Endometrium (tissue), 2 donors: Measurements from ENCODE around the gene COL8A1.
A peak's percentile ranks its signal among the peaks of the same experiment; 100 is the strongest.
"Not testable (repeated sequence)": the region's sequence is repeated elsewhere in the genome, so short reads cannot be mapped to it uniquely, and the experiment has no call there.

Experiments used
- FAIRE-seq: peaks from 2 replicates; lab custom pipeline; 2012; peaks lifted over from hg19 to GRCh38; lab: Jason Lieb, UNC
- donor health status: control.
- donor health status: control.

The COL8A1 gene

DNA sequence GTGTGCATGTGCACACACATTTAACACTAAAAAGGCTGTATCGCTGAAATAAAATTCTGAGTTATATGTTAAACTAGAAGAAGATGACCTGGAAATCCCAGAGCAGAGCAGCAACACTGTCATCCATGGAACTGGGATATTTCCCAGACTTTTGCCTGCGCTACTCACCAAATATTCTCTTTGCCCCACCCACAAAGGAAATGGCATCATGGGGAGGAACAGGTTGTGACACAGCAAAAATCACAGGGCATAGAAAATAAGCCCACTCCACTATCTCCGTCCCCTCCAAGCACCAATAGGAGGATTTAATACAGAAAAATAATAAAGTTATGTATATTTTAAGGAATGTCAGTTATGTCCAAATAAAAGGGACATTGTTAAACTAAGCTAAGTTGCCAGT, 71.7 kb downstream of the COL8A1 start:
- FAIRE-seq: no peak

DNA sequence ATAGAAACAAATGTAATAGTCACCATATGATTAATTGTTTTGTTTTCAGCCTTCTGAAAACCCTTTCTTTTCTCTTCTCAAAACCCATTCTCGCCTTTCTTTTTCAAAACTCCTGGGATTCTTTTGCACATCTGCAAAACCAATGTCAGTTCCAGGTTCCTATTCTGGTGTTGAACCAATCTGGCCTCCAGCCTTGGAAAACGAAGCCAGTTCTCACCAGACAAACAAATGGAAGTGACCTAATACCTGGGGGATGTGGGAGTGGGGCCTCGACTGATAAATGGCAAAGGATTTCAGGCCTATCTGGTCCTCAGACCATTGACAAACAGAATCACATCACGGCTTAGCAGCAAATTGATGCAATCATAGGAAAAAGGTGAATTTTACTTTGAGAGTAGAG, 73.0 kb downstream of the COL8A1 start:
- FAIRE-seq: no peak

DNA sequence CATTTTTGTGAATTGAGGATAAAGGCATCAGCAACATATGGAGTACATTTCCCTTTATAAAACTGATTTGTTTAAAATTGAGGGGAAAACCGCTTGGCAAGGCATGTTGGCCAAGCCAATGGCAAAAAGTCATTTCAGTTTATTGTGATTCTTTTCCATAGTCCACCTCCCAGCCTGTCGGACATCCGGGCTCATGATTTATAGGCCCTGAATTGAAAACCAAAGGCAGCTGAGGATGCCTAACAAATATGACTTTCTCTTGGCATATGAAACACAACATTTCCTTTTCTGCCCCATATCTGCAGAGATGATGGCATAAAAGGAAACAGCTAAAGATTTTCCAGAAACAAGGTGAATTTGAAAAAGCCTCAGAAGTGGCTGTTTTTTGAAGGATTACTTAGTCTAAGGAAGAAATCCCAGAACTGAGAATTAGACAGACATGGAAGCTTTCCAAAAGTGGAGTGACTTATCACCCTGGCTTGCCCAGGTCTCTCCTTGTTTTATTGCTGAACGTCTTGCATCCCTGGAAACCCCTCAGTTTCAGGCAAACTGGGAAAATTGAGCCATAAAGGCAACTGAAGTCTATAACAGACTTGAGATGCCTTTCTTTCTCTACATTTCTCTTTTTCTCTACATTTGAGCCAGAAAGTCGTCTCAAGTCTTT, 74.0 kb downstream of the COL8A1 start:
- no peak for FAIRE-seq

DNA sequence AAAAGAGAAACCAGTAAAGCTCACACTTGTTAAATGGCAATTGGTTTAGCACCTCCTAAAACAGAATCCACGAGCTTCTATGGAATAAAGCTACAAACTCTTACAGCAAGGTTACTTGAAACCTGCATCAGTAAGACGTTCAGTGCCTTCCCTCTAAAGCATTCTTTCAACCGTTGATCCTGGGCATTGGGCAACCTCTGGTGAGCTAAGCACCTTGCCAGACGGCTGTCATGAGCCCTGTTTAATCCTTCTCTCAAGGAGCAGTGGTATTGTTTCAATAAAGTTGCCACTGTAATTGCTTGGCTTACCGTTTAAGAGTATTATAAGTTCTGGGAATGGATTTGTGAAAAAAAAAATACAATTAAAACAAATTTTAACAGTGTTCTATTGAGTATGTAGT, 75.0 kb downstream of the COL8A1 start:
- no peak for FAIRE-seq

DNA sequence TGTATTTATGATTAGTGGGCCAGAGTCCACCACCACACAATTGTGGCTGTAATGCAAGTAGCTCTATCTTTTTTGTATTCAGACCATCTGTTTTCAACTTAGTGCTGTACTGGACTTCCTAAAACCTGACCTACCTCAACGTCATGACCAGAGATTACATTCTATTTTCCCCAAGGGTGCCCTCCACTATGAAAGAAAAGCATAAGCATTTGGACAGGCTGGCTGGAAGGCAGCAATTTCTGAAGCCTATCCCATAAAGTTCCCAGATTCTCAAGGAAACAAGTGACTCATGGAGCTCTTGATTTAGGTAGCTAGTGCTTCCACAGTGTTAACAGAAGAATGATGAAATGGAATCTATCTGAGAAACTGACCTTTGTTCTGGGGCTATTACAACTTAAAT, 75.8 kb downstream of the COL8A1 start:
- no peak for FAIRE-seq

DNA sequence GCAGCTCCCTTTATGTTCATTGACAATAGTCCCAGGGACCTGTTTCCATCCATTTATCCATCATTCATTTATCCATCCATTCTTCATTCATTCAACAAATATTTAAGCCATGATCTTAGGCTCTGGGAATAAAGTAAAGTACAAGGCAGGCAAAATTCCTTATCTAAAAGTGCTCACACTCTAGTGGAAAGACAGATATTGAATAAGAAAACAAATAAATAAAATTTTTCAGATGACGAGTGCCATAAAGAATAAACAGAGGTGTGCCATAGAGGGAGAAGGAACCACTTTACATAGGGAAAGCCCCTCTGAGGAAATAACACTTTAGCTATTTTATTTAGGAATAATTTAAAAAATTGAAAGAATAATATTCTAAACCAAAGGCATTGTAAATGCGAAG, 76.2 kb downstream of the COL8A1 start:
- FAIRE-seq: no peak

DNA sequence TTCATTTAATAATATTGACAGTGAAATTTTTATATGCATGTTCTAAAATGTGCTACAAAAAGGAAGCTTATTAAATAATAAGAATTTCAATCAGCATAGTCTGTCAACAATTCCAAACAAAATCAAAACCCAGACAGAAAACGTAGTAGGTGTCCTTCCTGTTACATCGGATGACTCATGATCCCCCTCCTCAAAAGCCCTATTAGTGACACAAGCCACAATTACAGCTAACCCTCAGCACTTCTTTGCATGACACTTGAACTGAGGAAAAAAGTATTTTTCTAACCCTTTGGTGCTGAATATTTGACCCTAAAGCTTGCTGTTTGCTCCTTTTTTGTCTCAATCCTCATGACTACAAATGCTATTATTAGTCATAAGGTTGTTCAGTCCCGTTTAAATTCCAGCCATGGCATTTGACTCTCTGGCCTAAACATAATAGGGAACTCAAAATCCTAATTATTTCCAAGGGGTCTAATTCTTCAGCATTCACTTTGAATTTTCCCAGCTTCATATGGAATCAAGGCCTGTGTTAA, 78.1 kb downstream of the COL8A1 start:
- FAIRE-seq: no peak

DNA sequence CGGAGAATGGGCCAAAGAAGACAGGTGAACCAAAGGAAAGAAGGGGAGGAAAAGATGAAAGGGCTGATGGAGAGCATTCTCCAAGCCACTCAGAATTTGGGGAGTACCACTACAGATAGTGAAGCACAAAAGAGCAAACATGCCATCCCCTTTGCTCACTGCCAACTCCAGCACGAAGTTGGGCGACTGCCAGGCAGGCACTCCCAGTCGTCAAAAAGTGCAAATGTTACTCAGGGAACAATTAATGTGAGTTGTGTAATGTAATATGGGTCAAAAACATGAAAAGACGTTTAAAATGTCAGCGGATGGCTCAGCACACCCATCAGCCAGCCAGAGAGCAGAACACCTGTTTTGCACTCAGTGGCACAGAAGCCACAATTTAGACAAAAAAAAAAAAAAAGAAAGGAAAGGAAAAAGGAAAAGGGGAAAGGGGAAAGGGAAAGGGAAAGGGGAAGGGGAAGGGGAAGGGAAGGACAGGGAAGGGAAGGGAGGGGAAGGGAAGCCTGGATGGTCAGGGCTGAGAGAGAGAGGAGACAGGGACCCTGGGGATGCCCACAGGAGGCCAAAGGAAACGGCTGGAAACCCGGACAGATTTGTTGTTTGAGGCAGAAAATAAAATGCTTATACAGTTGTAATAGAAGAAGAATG, 82.7 kb downstream of the COL8A1 start:
- FAIRE-seq: no peak

DNA sequence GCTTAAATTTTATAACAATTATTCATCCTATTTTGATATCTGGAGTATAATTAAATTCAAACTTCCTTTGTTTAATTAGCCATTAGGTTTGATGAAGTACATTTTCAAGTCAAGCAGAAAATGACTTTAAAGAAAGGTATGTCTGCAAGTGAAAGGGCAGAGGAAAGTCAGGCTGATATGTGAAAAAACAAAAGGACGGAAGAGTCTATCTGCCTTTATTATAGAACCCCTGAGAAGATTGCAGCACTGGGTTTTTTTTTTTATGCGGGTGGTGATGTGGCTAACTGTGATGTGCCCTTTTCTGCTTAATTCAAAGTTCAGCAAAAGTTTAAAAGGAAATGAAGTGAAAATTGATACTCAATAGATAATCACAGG, 83.2 kb downstream of the COL8A1 start:
- FAIRE-seq: no peak

DNA sequence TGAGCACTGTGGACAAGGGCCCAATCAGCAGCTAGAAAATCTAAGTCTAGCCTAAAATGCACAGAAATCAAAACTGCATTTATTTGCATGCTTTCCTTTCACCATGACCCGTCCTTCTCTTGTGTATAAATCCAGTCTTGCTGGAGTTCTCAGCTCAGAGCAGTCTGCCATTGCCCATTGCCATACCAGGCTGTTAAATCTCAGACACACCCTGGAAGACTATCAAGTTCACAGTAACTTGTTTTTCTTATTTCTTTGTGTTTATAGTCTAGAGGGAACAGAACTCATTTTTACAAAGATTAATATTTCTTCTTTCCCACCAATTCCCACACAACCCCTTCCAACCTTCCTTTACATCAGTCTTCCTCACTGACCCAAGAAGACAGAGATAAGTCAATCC, 85.9 kb downstream of the COL8A1 start:
- FAIRE-seq: no peak

DNA sequence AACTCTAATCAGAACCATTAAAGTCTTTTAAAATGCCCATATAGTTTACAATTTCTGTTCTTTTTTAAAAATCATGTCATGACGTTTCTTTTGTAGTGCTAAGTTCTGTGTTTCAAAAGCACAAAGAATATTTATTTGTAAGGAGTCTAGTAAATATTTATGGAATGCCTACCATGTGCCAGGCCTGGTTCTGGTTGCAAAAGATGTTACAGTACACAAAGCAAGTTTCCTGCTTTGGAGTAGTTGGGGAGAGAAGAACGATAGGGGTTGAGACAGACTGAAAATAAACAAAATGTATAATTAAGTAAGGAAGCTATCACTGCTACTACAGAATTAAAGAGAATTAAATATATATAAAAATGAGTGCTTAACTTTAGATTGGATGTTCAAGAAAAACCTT, 92.5 kb downstream of the COL8A1 start:
- no peak for FAIRE-seq

DNA sequence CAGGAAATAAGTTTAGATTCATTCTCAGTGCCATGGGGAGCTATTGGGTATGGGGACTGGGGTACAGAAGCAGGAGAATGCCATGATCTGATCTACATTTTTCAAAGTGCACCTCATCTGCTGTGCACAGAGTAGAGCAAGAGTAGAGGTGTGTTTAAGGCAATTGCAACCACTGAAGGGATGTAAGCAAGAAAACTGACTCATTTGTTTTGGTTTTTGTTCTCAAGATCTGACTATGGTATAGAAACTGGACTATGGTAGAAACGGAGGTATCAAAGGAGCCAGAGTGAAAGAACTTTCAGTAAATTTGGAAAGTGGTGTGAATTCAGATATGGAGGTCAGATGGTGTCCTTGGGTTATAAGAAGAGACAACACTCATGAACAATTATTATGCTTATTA, 93.1 kb downstream of the COL8A1 start:
- FAIRE-seq: no peak

DNA sequence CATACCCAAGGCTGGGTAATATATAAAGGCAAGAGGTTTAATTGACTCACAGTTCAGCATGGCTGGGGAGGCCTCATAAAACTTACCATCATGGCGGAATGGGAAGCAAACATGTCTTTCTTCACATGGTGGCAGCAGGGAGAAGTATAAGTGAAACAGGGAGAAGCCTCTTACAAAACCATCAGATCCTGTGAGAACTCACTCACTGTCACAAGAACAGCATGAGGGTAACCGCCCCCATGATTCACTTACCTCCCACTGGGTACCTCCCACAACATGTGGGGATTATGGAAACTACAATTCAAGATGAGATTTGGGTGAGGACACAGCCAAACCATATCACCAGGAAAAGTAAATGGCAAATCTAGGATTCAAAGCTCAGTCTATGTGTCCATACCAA, 102.0 kb downstream of the COL8A1 start:
- not testable (repeated sequence) for FAIRE-seq

DNA sequence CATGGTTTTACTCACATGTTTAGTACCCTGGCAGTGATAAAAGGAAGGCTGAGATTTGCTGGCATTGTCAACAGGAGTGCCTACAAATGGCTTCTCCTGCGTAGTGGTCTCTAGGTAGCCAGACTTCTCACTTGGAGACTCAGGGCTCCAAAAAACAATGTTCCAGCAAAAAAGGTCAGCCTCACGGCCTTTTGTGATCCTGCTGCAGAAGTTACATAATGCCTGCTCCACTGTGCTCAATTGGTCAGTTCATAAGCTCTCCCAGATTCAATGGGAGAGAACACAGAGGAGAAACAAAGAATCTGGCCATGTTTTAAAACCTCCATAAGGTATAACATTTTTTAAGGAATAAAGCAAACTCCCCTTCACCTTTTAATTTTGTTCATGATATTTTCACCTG, 103.2 kb downstream of the COL8A1 start:
- no peak for FAIRE-seq

DNA sequence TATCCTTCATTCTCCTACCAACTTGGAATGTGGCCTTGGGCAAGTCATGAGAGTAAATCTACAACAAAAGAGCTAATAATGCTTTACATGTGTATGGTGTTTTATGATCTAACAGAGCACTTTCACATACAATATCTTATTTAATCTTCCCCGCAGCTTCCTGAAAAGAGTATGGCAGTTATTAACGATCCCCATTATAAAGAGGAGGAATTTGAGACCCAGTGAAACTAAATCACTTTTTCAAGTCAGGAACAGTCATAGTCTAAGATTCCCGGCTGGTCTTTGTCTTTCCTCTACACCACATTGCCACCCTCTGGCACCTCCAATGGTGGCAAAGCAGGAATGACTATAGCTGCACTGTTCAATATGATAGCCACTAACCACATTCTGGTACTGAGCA, 109.5 kb downstream of the COL8A1 start:
- no peak for FAIRE-seq

DNA sequence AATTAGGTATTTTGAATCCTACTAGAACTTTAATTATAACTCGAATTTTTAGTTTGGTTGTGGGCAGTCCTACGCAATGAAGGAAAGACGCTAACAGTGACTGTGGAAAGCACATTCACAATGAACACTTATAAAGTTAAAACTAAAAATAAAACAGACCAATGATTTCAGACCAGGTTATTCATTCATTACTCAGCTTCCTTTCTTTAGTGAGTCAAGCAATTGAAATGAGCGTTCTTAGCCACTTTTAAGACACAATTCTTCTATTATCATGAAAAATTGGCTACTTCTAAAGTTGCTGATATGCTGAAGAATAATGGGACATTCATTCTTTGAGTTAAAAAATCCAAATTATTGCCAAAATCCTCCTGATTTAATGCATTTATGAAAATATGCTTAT, 113.3 kb downstream of the COL8A1 start:
- FAIRE-seq: no peak

DNA sequence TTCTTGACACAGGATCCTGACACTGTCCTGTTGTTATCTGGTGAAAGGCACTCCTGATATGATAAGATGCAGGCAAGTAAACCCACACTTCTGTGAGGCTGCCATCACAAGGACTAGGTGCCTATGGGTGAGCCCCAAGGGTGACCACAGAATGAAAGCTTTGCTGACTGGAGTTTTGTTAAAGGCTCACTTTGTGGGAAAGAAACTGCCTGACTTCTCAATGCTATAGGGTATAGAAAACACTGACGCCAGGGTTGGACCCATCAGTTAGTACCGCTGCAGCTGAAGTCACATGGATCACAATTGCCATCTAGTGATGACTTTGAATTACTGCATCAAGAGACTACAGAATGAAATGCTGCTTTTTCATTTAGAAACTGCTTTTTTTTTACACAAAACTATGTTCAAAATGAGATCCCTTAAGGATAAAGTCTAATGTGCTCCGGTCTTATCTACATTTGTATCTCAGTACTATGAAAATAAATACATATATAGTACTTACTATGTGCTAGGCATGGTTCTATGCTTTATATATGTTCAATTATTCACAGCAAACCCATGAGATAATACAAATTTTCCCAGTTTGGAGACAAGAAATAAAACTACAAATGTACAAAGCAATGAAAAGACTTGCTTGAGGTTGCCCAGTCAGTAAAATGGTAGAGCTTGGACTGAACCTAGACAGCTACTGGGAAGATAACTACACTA, 115.0 kb downstream of the COL8A1 start:
- peak; percentile 81 for FAIRE-seq

DNA sequence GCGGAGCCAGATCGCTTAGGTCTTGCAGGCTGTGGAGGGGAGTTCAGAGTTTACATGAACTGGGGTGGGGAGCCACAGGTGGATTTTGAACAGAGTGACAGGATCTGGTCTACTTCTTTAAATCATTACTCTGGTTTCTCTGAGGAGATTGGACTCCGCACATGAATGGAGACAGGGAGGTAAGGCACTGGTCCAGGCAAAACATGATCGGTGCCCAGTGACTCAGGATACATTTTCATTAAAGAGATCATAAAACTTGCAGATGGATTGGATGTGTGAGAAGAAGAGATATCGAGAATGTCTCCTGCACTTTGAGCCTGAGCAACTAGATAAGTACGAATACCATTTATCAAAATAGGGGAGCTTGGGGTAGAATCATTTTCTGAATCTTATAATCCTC, 117.4 kb downstream of the COL8A1 start:
- no peak for FAIRE-seq

DNA sequence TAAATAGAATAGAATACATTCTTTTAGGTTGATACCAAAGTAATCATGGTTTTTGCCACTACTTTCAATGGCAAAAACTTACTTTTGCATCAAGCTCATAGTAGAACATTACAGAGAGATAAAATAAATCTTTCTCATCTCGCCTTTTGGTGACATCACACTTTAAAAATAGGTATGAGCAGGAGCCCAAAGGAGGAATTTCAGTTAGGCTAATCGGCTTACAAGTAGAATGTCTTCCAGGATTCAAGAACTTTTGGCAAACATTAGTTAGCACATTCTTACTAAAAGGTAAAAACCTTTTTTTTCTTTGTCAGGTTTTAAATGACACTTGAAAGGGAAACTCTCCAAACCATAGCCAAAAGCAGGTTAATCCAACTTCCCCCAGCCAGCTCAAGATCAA, 119.6 kb downstream of the COL8A1 start:
- no peak for FAIRE-seq

DNA sequence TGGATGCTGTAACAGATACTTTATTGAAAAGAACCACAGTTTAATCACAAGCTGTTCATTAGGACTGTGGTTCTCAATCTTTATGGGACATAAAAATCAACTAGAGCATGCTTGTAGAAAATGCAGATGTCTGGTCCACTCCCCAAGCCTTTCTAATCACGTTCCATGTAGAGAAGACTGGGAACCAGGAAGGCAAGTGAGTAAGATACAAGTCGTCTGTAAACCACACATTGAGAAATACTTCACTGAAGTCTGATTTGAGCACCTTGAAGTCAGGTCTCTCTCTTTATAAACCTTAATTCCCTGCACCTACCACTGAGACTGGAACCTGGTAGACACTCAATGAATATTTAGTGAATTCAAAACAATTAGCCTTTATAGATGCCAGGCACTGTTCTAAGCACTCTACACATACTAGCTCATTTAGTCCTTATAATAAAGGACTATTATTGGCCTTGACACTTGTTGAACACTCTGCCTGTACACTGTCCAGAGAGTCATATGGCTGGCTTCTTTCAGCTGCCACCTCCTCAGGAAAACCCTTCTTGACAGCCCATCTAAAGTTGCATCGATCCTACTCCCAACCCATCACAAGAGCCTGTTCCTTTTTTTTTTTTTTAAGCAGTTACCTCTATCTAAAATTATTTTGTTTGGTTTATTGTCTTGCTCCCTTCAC, 120.2 kb downstream of the COL8A1 start:
- no peak for FAIRE-seq

DNA sequence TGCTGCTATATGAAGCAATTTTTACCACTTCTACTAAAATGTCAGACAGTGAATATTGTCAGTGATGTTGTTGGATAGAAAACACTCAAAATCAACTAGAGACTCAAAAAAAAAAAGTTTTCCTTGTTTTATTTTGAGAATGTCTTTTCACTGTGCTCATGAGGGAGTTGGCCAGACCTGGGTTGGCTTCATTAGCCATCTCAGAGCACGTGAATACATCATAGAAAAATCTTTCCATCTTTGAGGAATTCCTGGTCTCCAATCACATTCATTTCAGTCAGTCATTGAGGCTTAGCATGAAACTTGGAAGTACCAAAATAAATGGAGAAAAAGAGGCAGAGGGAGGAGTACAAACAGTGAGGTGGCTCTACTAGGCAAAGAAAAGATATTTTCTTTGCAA, 121.6 kb downstream of the COL8A1 start:
- FAIRE-seq: no peak

DNA sequence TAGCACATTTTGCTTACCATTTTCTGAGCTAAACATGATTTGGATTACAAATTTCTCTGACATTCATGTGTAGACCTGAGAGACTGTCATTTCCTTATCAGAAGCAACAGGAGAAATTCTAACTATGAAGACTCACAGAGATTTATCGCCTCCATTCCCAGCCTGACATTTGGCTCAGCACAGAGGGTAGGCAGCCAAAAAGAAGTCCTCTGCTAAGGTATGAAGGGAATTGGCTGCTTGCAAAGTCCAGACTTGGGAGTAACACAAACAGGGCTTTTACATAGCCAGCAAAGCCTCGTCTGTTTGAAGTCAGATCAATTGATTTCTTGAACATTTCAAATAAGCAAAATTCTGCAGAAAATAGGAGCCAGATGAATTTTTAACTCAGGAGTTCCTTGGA, 122.2 kb downstream of the COL8A1 start:
- FAIRE-seq: no peak
